Measurements from ENCODE around the gene RASGRF2. TPM values are rescaled to one million over a fixed set of nuclear protein-coding genes. Genes with fewer than 3 reads are reported as not detected.

Gene RASGRF2, protein sequence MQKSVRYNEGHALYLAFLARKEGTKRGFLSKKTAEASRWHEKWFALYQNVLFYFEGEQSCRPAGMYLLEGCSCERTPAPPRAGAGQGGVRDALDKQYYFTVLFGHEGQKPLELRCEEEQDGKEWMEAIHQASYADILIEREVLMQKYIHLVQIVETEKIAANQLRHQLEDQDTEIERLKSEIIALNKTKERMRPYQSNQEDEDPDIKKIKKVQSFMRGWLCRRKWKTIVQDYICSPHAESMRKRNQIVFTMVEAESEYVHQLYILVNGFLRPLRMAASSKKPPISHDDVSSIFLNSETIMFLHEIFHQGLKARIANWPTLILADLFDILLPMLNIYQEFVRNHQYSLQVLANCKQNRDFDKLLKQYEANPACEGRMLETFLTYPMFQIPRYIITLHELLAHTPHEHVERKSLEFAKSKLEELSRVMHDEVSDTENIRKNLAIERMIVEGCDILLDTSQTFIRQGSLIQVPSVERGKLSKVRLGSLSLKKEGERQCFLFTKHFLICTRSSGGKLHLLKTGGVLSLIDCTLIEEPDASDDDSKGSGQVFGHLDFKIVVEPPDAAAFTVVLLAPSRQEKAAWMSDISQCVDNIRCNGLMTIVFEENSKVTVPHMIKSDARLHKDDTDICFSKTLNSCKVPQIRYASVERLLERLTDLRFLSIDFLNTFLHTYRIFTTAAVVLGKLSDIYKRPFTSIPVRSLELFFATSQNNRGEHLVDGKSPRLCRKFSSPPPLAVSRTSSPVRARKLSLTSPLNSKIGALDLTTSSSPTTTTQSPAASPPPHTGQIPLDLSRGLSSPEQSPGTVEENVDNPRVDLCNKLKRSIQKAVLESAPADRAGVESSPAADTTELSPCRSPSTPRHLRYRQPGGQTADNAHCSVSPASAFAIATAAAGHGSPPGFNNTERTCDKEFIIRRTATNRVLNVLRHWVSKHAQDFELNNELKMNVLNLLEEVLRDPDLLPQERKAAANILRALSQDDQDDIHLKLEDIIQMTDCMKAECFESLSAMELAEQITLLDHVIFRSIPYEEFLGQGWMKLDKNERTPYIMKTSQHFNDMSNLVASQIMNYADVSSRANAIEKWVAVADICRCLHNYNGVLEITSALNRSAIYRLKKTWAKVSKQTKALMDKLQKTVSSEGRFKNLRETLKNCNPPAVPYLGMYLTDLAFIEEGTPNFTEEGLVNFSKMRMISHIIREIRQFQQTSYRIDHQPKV (N-terminal part only)
- 0.51 and 2.6 TPM in 2 replicates for total RNA-seq

GRCh38 chr5:80959768-80960442, at the start of gene RASGRF2:
Gene RASGRF2, plus strand, starts transcription at chr5:80960363. Its CDS starts 376 bp downstream, at chr5:80960739.

GRCh38 chr5:81233080-81233634, 273.0 kb downstream of the RASGRF2 start, which contains the start of gene CKMT2:
Gene CKMT2, plus strand, starts transcription at chr5:81233322. Its CDS starts 17,811 bp downstream, at chr5:81251133.

Data from mesangial cell (primary cell).